Activated naive CD8-positive, alpha-beta T cell treated with anti-CD3 and anti-CD28 coated beads, Interleukin-2, amount 50 U/mL, for 24 hours (primary cell): ENCODE measurements around the gene CLEC2A.
"Not testable (repeated sequence)": the region's sequence is repeated elsewhere in the genome, so short reads cannot be mapped to it uniquely, and the experiment has no call there.

Experiments used
- ATAC-seq: fragments of 150-1000 bp; cut with Tn5 transposase; one replicate; pipeline ENCODE4 v1.10.0; 2021
- DNase-seq: peaks from one replicate; pipeline ENCODE4 v3.0.0; 2021
- H3K27ac Mint-ChIP-seq: one replicate; pipeline ENCODE4 v1.8.0; 2021; ENCODE audit warnings: mild to moderate bottlenecking, mixed read lengths
- H3K27me3 Mint-ChIP-seq: one replicate; pipeline ENCODE4 v1.8.0; 2021; ENCODE audit warnings: mixed read lengths
- H3K36me3 Mint-ChIP-seq: one replicate; pipeline ENCODE4 v1.8.0; 2021; ENCODE audit warnings: low read depth, mixed read lengths
- H3K4me1 Mint-ChIP-seq: one replicate; pipeline ENCODE4 v1.8.0; 2021; ENCODE audit warnings: mixed read lengths
- H3K4me3 Mint-ChIP-seq: one replicate; pipeline ENCODE4 v1.8.0; 2021; ENCODE audit warnings: mild to moderate bottlenecking, moderate library complexity, mixed read lengths
- H3K9me3 Mint-ChIP-seq: one replicate; pipeline ENCODE4 v1.8.0; 2021; ENCODE audit warnings: mixed read lengths

The CLEC2A gene, protein sequence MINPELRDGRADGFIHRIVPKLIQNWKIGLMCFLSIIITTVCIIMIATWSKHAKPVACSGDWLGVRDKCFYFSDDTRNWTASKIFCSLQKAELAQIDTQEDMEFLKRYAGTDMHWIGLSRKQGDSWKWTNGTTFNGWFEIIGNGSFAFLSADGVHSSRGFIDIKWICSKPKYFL

GRCh38 chr12:9932270-9932669, at the start of gene CLEC2A:
Gene CLEC2A, minus strand, starts transcription at chr12:9932370. Its CDS starts 41 bp downstream, at chr12:9932329.
- DNase-seq (no peak), ATAC-seq (no peak)
- Mint-ChIP-seq H3K27me3 (no peaks in the 10 kb centered on the region), H3K9me3 (no peaks in the 10 kb centered on the region), H3K4me1 (peaks cover 2% of the 10 kb centered on the region), H3K4me3 (no peak within 1 kb of the TSS), H3K36me3 (no peaks in the 10 kb centered on the region), H3K27ac (no peak within 1 kb of the TSS)

DNA sequence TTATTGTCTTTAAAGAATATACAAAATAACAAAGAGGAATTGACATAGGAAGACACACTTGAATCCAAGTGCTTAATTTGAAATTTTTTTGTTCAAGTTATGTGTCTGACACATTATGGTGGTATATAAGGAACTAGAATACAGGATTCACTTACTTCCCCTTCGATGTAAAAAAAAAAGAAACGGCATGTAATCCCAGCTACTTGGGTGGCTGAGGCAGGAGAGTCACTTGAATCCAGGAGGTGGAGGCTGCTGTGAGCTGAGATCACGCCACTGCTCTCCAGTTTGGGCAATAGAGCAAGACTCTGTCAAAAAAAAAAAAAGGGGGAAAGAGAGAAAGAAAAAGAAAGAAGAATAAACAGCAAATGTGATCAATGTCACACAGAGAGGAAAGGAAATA, 48.0 kb upstream of the CLEC2A start:
- H3K27me3 Mint-ChIP-seq: no peaks in the 10 kb centered on the region
- DNase-seq: no peak
- H3K4me3 Mint-ChIP-seq: no peak overlapping the region
- peaks cover 15% of the 10 kb centered on the region for H3K9me3 Mint-ChIP-seq
- no peaks in the 10 kb centered on the region for H3K4me1 Mint-ChIP-seq
- peaks cover 3% of the 10 kb centered on the region for H3K36me3 Mint-ChIP-seq
- ATAC-seq: no peak
- H3K27ac Mint-ChIP-seq: no peak overlapping the region

- peaks cover 3% of the 10 kb centered on the region for H3K36me3 Mint-ChIP-seq
- no peak for DNase-seq
- H3K4me1 Mint-ChIP-seq: no peaks in the 10 kb centered on the region
- H3K9me3 Mint-ChIP-seq: peaks cover 18% of the 10 kb centered on the region
- H3K4me3 Mint-ChIP-seq: no peak overlapping the region
- ATAC-seq: no peak
- no peaks in the 10 kb centered on the region for H3K27me3 Mint-ChIP-seq
- no peak overlapping the region for H3K27ac Mint-ChIP-seq
Observed at GRCh38 chr12:9977916-9978315, 45.7 kb upstream of the CLEC2A start.

GRCh38 chr12:9976626-9977025, 44.5 kb upstream of the CLEC2A start:
- H3K4me3 Mint-ChIP-seq, DNase-seq, H3K4me1 Mint-ChIP-seq, H3K36me3 Mint-ChIP-seq, H3K27me3 Mint-ChIP-seq, H3K27ac Mint-ChIP-seq, ATAC-seq: not testable (repeated sequence)
- peaks cover 18% of the 10 kb centered on the region for H3K9me3 Mint-ChIP-seq

DNA sequence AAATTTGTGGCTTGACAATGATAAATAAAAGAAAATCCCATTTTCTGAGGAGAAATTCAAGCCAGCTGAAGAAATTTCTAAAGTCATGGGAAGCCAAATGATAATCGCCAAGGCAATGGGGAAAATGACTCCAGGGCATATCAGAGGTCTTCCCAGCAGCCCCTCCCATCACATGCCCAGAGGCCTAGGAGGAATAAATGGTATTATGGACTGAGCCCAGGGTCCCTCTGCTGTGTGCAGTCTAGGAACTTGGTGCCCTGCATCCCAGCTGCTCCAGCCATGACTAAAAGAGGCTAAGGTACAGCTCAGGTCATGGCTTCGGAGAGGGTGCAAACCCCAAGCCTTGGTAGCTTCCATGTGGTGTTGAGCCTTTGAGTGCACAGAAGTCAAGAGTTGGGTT, 43.4 kb upstream of the CLEC2A start:
- Mint-ChIP-seq H3K9me3 (peaks cover 18% of the 10 kb centered on the region), H3K36me3 (peaks cover 3% of the 10 kb centered on the region), H3K27me3 (no peaks in the 10 kb centered on the region), H3K27ac (no peak overlapping the region), H3K4me1 (no peaks in the 10 kb centered on the region), H3K4me3 (no peak overlapping the region)
- no peak for ATAC-seq
- DNase-seq: no peak

- H3K4me3 Mint-ChIP-seq, H3K4me1 Mint-ChIP-seq, ATAC-seq, H3K27ac Mint-ChIP-seq, DNase-seq, H3K36me3 Mint-ChIP-seq, H3K27me3 Mint-ChIP-seq: not testable (repeated sequence)
- H3K9me3 Mint-ChIP-seq: peaks cover 18% of the 10 kb centered on the region
Observed at GRCh38 chr12:9974731-9975130, 42.6 kb upstream of the CLEC2A start.

GRCh38 chr12:9973949-9974348, 41.8 kb upstream of the CLEC2A start:
- Mint-ChIP-seq H3K27ac (no peak overlapping the region), H3K4me1 (no peaks in the 10 kb centered on the region), H3K4me3 (no peak overlapping the region), H3K36me3 (peaks cover 3% of the 10 kb centered on the region), H3K27me3 (no peaks in the 10 kb centered on the region), H3K9me3 (peaks cover 18% of the 10 kb centered on the region)
- no peak for ATAC-seq
- no peak for DNase-seq

GRCh38 chr12:9971181-9971580, 39.0 kb upstream of the CLEC2A start, which contains the start of gene CLEC12A:
Gene CLEC12A, plus strand, starts transcription at chr12:9971409. Its CDS starts 188 bp downstream, at chr12:9971597.
- H3K27me3 Mint-ChIP-seq: no peaks in the 10 kb centered on the region
- H3K4me3 Mint-ChIP-seq: no peak within 1 kb of the TSS
- no peaks in the 10 kb centered on the region for H3K4me1 Mint-ChIP-seq
- ATAC-seq (no peak), DNase-seq (no peak)
- H3K9me3 Mint-ChIP-seq: peaks cover 6% of the 10 kb centered on the region
- peaks cover 3% of the 10 kb centered on the region for H3K36me3 Mint-ChIP-seq
- no peak within 1 kb of the TSS for H3K27ac Mint-ChIP-seq

DNA sequence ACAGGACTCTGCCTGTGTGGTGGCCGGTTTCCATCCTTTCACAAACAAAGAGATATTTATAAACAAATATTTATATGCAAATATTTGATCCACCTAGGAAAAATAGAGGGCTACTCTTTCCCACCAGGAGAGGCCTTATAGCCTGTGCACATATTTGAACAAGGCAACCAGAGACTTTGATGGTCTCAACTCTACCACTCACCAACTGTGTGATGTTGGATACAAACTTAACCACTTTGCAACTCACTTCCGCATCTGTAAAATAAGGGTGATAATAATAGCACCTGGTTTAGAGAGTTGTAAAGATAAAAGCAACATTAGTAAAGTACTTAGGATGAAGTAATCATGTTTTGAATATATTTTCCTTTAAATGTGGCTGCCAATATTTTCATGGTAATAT, 37.5 kb upstream of the CLEC2A start:
- Mint-ChIP-seq H3K27me3 (no peaks in the 10 kb centered on the region), H3K27ac (no peak overlapping the region), H3K9me3 (no peaks in the 10 kb centered on the region), H3K4me1 (no peaks in the 10 kb centered on the region), H3K4me3 (no peak overlapping the region), H3K36me3 (no peaks in the 10 kb centered on the region)
- no peak for DNase-seq
- ATAC-seq: no peak

DNA sequence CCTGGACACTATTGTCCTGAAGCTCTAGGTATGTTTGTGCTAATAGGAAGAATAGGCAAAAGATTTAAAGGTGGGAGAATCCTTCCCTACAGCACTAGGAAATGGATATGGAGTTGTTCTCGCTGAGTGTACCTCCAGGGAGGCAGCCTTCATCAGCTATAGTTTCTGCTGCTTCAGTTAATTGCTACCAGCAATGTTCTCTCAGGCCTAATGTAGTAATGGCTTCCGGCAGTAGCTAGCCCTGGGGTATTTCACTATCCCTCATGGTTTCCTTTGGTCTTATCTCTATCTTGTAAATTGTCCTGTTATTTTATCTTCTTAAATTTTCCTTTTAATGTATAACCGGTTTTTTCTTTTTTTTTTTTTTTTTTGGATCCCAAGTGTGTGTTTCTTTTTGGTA, 29.7 kb upstream of the CLEC2A start:
- Mint-ChIP-seq H3K4me1 (peaks cover 26% of the 10 kb centered on the region), H3K4me3 (no peak overlapping the region), H3K9me3 (no peaks in the 10 kb centered on the region), H3K27ac (no peak overlapping the region), H3K36me3 (no peaks in the 10 kb centered on the region), H3K27me3 (no peaks in the 10 kb centered on the region)
- ATAC-seq (no peak), DNase-seq (no peak)

DNA sequence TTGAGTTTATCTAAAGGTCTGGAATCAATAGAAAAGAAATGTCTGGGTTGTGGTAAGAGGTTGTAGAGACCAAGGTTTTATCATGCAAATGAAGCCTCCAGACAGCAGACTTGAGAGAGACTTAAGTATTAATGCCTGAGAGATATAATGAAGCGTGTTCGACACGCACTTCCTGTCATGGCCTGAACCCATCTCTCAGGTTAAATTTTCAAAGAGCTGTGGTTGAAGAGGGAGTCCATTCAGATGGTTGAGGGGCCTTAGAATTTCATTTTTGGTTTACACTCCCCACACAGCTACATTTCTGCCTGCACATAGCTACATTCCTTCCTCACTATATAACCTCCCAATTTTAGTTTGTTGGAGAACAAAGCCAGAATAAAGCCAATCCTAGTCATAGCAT, 28.9 kb upstream of the CLEC2A start:
- Mint-ChIP-seq H3K36me3 (no peaks in the 10 kb centered on the region), H3K27me3 (no peaks in the 10 kb centered on the region), H3K27ac (no peak overlapping the region), H3K4me3 (no peak overlapping the region), H3K9me3 (no peaks in the 10 kb centered on the region), H3K4me1 (peaks cover 26% of the 10 kb centered on the region)
- no peak for DNase-seq
- no peak for ATAC-seq

DNA sequence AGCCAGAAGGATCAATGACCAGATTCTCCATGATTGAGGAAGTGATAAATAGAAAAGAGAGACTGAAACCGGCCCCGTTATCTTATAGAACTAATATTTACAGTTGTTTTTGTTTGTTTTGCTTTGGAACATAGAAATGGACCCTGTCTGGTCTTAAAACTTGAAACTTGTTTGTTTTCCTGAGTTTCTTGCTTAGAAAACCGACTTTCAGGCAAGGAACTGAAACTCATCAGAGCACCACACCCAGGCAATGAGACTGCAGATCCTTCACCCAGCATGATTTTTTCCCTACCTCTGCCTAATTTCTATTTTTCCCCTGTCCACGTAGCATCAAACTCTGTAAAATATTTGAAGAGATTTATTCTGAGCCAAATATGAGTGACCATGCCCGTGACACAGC, 28.4 kb upstream of the CLEC2A start:
- no peak overlapping the region for H3K4me3 Mint-ChIP-seq
- ATAC-seq (no peak), DNase-seq (no peak)
- no peaks in the 10 kb centered on the region for H3K36me3 Mint-ChIP-seq
- H3K27me3 Mint-ChIP-seq: no peaks in the 10 kb centered on the region
- no peaks in the 10 kb centered on the region for H3K9me3 Mint-ChIP-seq
- H3K27ac Mint-ChIP-seq: no peak overlapping the region
- peaks cover 29% of the 10 kb centered on the region for H3K4me1 Mint-ChIP-seq

DNA sequence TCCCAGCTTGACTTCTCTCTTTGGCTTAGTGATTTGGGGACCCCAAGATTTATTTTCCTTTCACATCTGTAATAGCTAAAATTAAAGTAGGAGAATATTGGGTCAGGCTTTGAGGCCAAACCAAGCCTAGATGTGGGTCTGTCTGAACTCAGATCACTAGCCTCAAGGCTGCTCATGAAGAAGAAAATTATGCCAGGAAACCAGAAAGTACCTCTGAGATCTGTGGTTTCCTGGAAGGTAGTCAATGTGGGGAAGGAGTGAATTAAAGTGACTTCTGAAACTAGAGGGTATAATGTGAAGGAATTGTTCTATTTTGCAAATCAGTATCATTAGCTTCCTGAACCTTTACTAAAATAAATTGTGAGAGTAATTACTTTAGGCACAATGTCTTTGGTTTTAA, 25.7 kb upstream of the CLEC2A start:
- Mint-ChIP-seq H3K4me3 (no peak overlapping the region), H3K4me1 (peaks cover 29% of the 10 kb centered on the region), H3K9me3 (no peaks in the 10 kb centered on the region), H3K27ac (no peak overlapping the region), H3K36me3 (no peaks in the 10 kb centered on the region), H3K27me3 (no peaks in the 10 kb centered on the region)
- ATAC-seq: peak; percentile 24
- DNase-seq: no peak

- DNase-seq, H3K9me3 Mint-ChIP-seq, H3K4me3 Mint-ChIP-seq, H3K36me3 Mint-ChIP-seq, H3K27ac Mint-ChIP-seq, H3K27me3 Mint-ChIP-seq, ATAC-seq: not testable (repeated sequence)
- H3K4me1 Mint-ChIP-seq: peaks cover 51% of the 10 kb centered on the region
Observed at GRCh38 chr12:9952954-9953729, 21.0 kb upstream of the CLEC2A start.

- peak overlapping the region; percentile 10 for H3K4me3 Mint-ChIP-seq
- H3K9me3 Mint-ChIP-seq: no peaks in the 10 kb centered on the region
- H3K4me1 Mint-ChIP-seq: peaks cover 45% of the 10 kb centered on the region
- H3K36me3 Mint-ChIP-seq: no peaks in the 10 kb centered on the region
- no peaks in the 10 kb centered on the region for H3K27me3 Mint-ChIP-seq
- ATAC-seq (peak; percentile 75), DNase-seq (peak; percentile 23)
- no peak overlapping the region for H3K27ac Mint-ChIP-seq
Observed at GRCh38 chr12:9951026-9951675, 19.0 kb upstream of the CLEC2A start.
